Fibroblast of lung (primary cell): ENCODE measurements around the gene NOTCH2. TPM values are rescaled to one million over a fixed set of nuclear protein-coding genes. Genes with fewer than 3 reads are reported as not detected.

Experiments
- DNase-seq, 2 donors: peaks; one replicate each; pipeline versions ENCODE4 v3.0.0 to v3.0.0-alpha.2; 2010; ENCODE audit warnings: low read depth in 2 of 2
- H2AFZ ChIP-seq: 2 replicates; pipeline ENCODE4 v1.5.1; 2012; ENCODE audit warnings: low read length, control low read depth, inconsistent platforms
- H3K27ac ChIP-seq: 2 replicates; pipeline ENCODE4 v1.5.1; 2011; ENCODE audit warnings: low read length, control low read depth; ENCODE audit not compliant: insufficient read depth
- H3K27me3 ChIP-seq: 2 replicates; pipeline ENCODE4 v1.5.1; 2011; ENCODE audit warnings: mild to moderate bottlenecking, low read length; ENCODE audit not compliant: control insufficient read depth, insufficient read depth
- H3K36me3 ChIP-seq: 2 replicates; pipeline ENCODE4 v1.5.1; 2011; ENCODE audit warnings: low read length; ENCODE audit not compliant: control insufficient read depth, insufficient read depth
- H3K4me1 ChIP-seq: 2 replicates; pipeline ENCODE4 v1.5.1; 2011; ENCODE audit warnings: low read length; ENCODE audit not compliant: control insufficient read depth, insufficient read depth; ENCODE audit errors: extremely low read depth
- H3K4me2 ChIP-seq: 2 replicates; pipeline ENCODE4 v1.5.1; 2011; ENCODE audit warnings: low read length, control low read depth; ENCODE audit not compliant: insufficient read depth; ENCODE audit errors: extremely low read depth
- H3K4me3 ChIP-seq, 4 experiments: fragments of 200-600 bp in 1 of 4; sonication (generic) in 1 of 4; replicated peaks in 1 of 4; 2 replicates each; pipeline ENCODE4 v1.5.1; 2011 to 2016; ENCODE audit warnings: low read length in 4 of 4, low read depth in 3 of 4, mild to moderate bottlenecking in 3 of 4, control low read depth in 2 of 4, inconsistent platforms in 1 of 4, mixed read lengths in 1 of 4; ENCODE audit not compliant: insufficient read depth in 1 of 4; ENCODE audit errors: control extremely low read depth in 1 of 4
- H3K79me2 ChIP-seq: 2 replicates; pipeline ENCODE4 v1.5.1; 2012; ENCODE audit warnings: mild to moderate bottlenecking, low read length, inconsistent platforms; ENCODE audit not compliant: control insufficient read depth, insufficient read depth
- H3K9ac ChIP-seq: 2 replicates; pipeline ENCODE4 v1.5.1; 2011; ENCODE audit warnings: mild to moderate bottlenecking, low read length, control low read depth; ENCODE audit not compliant: insufficient read depth
- H3K9me3 ChIP-seq: 2 replicates; pipeline ENCODE4 v1.5.1; 2012; ENCODE audit warnings: low read depth, low read length; ENCODE audit not compliant: control insufficient read depth, insufficient read depth
- H4K20me1 ChIP-seq: 2 replicates; pipeline ENCODE4 v1.5.1; 2011; ENCODE audit warnings: low read length; ENCODE audit not compliant: control insufficient read depth, insufficient read depth; ENCODE audit errors: extremely low read depth
- EZH2 ChIP-seq: IDR thresholded peaks from 2 replicates; pipeline ENCODE4 v1.5.1; 2012; ENCODE audit warnings: low read length, control low read depth, mild to moderate bottlenecking; ENCODE audit errors: missing control alignments
- polyA plus RNA-seq, 2 donors: library from polyadenylated mRNA; depleted of rRNA in 1 of 2; stranded (reverse) in 1 of 2; unstranded in 1 of 2; fragments of >200 nt; gene quantifications; 2 replicates each; pipeline ENCODE4 v1.2.1, GENCODE V29; 2011 to 2012; ENCODE audit warnings: missing spikeins in 1 of 2
- total RNA-seq: library from RNA; depleted of rRNA; stranded (reverse); fragments of >200 nt; gene quantifications from 2 replicates; pipeline ENCODE4 v1.2.1, GENCODE V29; 2014
- TF ChIP-seq, protein P1 (sequence below), 2 donors: IDR thresholded peaks in 1 of 2; conservative IDR thresholded peaks in 1 of 2; 1 replicate in 1 of 2; 2 replicates in 1 of 2; pipeline ENCODE4 v1.5.1; 2011 to 2012; ENCODE audit warnings: low read length in 2 of 2, control low read depth in 1 of 2, inconsistent platforms in 1 of 2, low read depth in 1 of 2, mild to moderate bottlenecking in 1 of 2

Gene NOTCH2
- total and polyA plus RNA-seq, 2 donors (not counting 1 experiment from before 2014, with no cell fraction given) = 86.3 to 204 TPM

DNA sequence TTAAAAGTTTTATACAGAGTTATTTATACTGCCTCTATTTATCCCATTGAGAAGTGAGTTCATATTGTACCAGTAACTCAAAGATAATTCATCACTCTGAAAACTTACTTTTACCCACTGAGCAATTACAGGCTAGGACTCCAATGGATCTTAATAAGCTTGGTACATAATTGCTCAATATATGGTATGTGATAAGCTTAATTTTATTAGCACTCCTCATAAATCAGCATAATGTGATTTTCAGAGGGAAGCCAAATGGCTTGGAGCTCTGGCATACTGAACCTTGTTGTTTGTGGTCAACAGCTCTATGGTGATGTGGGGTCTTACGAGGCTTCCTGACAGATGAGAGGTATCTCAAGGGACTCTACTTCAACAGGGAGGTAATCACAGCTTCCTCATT, 199.5 kb downstream of the NOTCH2 start:
- H3K36me3 ChIP-seq = no peaks in the 10 kb centered on the region
- H3K4me3 ChIP-seq = no peak overlapping the region
- no peaks in the 10 kb centered on the region for H4K20me1 ChIP-seq
- H3K4me1 ChIP-seq = peaks cover 9% of the 10 kb centered on the region
- H3K9me3 ChIP-seq = no peaks in the 10 kb centered on the region
- H2AFZ ChIP-seq = no peak overlapping the region
- H3K79me2 ChIP-seq = no peaks in the 10 kb centered on the region
- TF ChIP-seq, protein P1, sequence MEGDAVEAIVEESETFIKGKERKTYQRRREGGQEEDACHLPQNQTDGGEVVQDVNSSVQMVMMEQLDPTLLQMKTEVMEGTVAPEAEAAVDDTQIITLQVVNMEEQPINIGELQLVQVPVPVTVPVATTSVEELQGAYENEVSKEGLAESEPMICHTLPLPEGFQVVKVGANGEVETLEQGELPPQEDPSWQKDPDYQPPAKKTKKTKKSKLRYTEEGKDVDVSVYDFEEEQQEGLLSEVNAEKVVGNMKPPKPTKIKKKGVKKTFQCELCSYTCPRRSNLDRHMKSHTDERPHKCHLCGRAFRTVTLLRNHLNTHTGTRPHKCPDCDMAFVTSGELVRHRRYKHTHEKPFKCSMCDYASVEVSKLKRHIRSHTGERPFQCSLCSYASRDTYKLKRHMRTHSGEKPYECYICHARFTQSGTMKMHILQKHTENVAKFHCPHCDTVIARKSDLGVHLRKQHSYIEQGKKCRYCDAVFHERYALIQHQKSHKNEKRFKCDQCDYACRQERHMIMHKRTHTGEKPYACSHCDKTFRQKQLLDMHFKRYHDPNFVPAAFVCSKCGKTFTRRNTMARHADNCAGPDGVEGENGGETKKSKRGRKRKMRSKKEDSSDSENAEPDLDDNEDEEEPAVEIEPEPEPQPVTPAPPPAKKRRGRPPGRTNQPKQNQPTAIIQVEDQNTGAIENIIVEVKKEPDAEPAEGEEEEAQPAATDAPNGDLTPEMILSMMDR (conservative IDR thresholded peaks at IDR 0.05 in 1 of 2, IDR thresholded peaks at IDR 0.05 in 1 of 2; ENCODE audit: low read depth in 1 of 2, low read length in 2 of 2) = no peak
- no peak for TF ChIP-seq EZH2
- H3K4me2 ChIP-seq = no peak overlapping the region
- no peak overlapping the region for H3K9ac ChIP-seq
- no peaks in the 10 kb centered on the region for H3K27me3 ChIP-seq
- H3K27ac ChIP-seq = no peak overlapping the region
- DNase-seq = no peak

DNA sequence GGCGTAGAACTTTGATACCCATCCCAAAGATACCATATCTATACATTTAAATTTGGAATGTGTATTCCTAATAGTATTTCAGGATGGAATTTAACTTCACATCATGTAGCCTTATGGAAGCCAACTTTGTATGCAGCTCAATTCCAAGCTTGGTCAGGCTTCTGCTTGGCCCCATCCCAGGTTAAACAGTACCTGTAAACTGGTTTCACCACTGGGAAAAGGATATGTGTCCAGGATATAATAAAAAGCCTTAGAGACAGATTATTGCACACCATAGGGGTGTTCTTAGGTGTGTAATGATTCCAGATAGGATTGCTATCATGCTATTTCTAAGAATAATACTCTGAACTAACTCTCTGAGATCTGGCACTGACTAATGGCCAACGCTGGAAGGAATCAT, 201.3 kb downstream of the NOTCH2 start:
- H3K79me2 ChIP-seq = no peaks in the 10 kb centered on the region
- H3K9ac ChIP-seq = no peak overlapping the region
- H3K4me1 ChIP-seq = peaks cover 9% of the 10 kb centered on the region
- no peak for DNase-seq
- no peaks in the 10 kb centered on the region for H3K36me3 ChIP-seq
- TF ChIP-seq EZH2 = no peak
- TF ChIP-seq, protein P1 (conservative IDR thresholded peaks at IDR 0.05 in 1 of 2, IDR thresholded peaks at IDR 0.05 in 1 of 2; ENCODE audit: low read depth in 1 of 2, low read length in 2 of 2) = no peak
- H3K4me3 ChIP-seq = no peak overlapping the region
- H4K20me1 ChIP-seq = no peaks in the 10 kb centered on the region
- no peak overlapping the region for H3K4me2 ChIP-seq
- no peaks in the 10 kb centered on the region for H3K27me3 ChIP-seq
- H3K9me3 ChIP-seq = no peaks in the 10 kb centered on the region
- no peak overlapping the region for H2AFZ ChIP-seq
- H3K27ac ChIP-seq = no peak overlapping the region

DNA sequence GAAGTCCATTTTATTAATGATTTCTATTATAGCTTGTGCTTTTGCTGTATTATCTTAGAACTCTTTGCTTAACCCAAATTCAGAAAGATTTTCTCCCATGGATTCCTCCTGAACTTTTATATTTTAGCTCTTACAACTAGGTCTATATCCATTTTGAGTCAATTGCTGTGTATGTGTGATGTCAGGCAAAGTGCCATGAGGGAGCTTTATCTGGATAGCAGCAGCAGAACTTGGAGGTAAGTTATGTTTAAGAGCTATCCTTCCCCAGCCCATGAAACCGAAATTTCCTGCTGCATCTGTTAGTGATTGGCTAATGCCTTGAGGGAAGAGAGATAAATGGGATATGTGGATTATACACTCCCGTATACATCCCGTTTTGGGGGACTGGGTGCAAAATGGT, 203.0 kb downstream of the NOTCH2 start:
- H3K9me3 ChIP-seq = no peaks in the 10 kb centered on the region
- peaks cover 13% of the 10 kb centered on the region for H3K4me1 ChIP-seq
- H4K20me1 ChIP-seq = no peaks in the 10 kb centered on the region
- no peak overlapping the region for H3K4me3 ChIP-seq
- no peak overlapping the region for H3K27ac ChIP-seq
- H3K4me2 ChIP-seq = no peak overlapping the region
- no peak overlapping the region for H3K9ac ChIP-seq
- no peaks in the 10 kb centered on the region for H3K27me3 ChIP-seq
- TF ChIP-seq EZH2 = no peak
- TF ChIP-seq, protein P1 (conservative IDR thresholded peaks at IDR 0.05 in 1 of 2, IDR thresholded peaks at IDR 0.05 in 1 of 2; ENCODE audit: low read depth in 1 of 2, low read length in 2 of 2) = no peak
- H3K36me3 ChIP-seq = no peaks in the 10 kb centered on the region
- H2AFZ ChIP-seq = no peak overlapping the region
- DNase-seq = no peak
- H3K79me2 ChIP-seq = no peaks in the 10 kb centered on the region
